PC-9 (cell line): ENCODE measurements around the gene CCDC85B.

Source experiments
- CTCF ChIP-seq: fragments of 200-600 bp; sonication (generic); conservative IDR thresholded peaks from 2 replicates; pipeline ENCODE4 v1.6.1; 2017; ENCODE audit warnings: mixed run types, antibody characterized with exemption, mild to moderate bottlenecking, moderate library complexity
- EZH2 ChIP-seq: fragments of 200-600 bp; sonication (generic); IDR thresholded peaks from 2 replicates; pipeline ENCODE4 v1.8.0; 2017; ENCODE audit warnings: antibody characterized with exemption, low read depth

- TF ChIP-seq CTCF (no peak), EZH2 (no peak)
These were observed 34.5 kb upstream of the CCDC85B start for GRCh38 chr11:65855927-65856363.
